ENCODE measurements around the gene BTBD17. TPM values are rescaled to one million over a fixed set of nuclear protein-coding genes. Genes with fewer than 3 reads are reported as not detected.
A peak's percentile ranks its signal among the peaks of the same experiment; 100 is the strongest.

The BTBD17 gene
- total and polyA plus RNA-seq, 12 donors, result 0.10 to 1.1 (median 0.46) TPM; not detected in 4

- Histone ChIP-seq H3K9me3 (replicated peaks in 1 of 3) (no peaks in the 10 kb centered on the region), H3K36me3 (replicated peaks in 1 of 2) (no peaks in the 10 kb centered on the region), H3K4me1 (replicated peaks in 1 of 2) (peaks cover 4 to 16% of the 10 kb centered on the region in 2 donors), H3K4me3 (peak overlapping the region in 2 of 4 donors; percentile 13 to 57), H3K27me3 (peaks cover 16% of the 10 kb centered on the region), H3K27ac (no peak overlapping the region)
- intact Hi-C loops (cut with DNase I), result no loop called here
- 30 to 43% (median 32%) methylated on average over 8 to 10 of the region's 10 CpGs for WGBS, 4 donors
- DNase-seq, result no peak
- TF ChIP-seq, protein P1, sequence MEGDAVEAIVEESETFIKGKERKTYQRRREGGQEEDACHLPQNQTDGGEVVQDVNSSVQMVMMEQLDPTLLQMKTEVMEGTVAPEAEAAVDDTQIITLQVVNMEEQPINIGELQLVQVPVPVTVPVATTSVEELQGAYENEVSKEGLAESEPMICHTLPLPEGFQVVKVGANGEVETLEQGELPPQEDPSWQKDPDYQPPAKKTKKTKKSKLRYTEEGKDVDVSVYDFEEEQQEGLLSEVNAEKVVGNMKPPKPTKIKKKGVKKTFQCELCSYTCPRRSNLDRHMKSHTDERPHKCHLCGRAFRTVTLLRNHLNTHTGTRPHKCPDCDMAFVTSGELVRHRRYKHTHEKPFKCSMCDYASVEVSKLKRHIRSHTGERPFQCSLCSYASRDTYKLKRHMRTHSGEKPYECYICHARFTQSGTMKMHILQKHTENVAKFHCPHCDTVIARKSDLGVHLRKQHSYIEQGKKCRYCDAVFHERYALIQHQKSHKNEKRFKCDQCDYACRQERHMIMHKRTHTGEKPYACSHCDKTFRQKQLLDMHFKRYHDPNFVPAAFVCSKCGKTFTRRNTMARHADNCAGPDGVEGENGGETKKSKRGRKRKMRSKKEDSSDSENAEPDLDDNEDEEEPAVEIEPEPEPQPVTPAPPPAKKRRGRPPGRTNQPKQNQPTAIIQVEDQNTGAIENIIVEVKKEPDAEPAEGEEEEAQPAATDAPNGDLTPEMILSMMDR (IDR thresholded peaks at IDR 0.05), result no peak
Measured at GRCh38 chr17:74326506-74326905, 35.2 kb downstream of the BTBD17 start.

DNA sequence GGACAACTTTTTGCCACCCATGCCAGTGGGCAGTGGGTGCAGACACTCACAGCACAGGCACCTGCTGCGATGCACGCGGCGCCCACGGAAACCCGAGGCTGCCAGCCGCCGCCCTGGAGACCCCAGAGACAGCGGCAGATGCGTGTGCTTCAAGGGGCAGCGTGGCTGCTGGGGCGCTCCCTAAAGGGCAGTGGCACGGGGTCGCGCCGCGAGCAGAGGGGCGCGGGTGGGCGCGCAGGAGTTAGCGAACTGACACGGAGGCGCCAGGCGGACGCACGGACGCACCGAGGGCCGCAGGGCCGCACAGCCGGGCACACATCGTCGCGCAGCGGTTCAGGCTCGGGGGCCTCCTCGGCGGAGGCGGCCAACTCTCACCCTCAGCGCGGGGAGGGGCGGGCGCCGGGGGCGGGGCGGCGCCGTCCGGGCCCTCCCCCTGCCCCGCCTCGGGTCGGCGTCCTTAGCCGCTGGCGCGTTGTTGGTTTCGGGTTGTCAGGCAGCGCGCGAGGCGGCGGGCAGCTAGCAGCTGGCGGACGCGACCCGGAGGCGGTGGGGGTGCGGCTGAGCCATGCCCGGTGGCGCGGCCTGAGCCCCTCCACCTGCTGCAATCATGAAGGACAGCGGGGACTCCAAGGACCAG lies 35.8 kb downstream of the BTBD17 start, which contains the start of gene KIF19:
TSS of gene KIF19 (plus strand) at position 484 of the 637 bp plus-strand sequence. CDS start at position 608, 124 bp downstream.
- DNase-seq, result peak in 4 of 7 donors; percentile 15 to 53 (median 36)
- Histone ChIP-seq H3K27me3 (peaks cover 16% of the 10 kb centered on the region), H3K27ac (no peak within 1 kb of the TSS), H3K9me3 (replicated peaks in 1 of 3) (no peaks in the 10 kb centered on the region), H3K36me3 (replicated peaks in 1 of 2) (no peaks in the 10 kb centered on the region), H3K4me3 (peak within 1 kb of the TSS in 2 of 4 donors; percentile 13 to 57), H3K4me1 (replicated peaks in 1 of 2) (peaks cover 4 to 16% of the 10 kb centered on the region in 2 donors)
- TF ChIP-seq, protein P1 (IDR thresholded peaks at IDR 0.05), result no peak
- TF ChIP-seq POLR2A (IDR thresholded peaks at IDR 0.05), result no peak
- intact Hi-C loops (cut with DNase I), result no loop called here
- 0 to 80% (median 5%) methylated on average over 4 to 73 of the region's 73 CpGs for whole genome bisulfite sequencing, 4 donors

DNA sequence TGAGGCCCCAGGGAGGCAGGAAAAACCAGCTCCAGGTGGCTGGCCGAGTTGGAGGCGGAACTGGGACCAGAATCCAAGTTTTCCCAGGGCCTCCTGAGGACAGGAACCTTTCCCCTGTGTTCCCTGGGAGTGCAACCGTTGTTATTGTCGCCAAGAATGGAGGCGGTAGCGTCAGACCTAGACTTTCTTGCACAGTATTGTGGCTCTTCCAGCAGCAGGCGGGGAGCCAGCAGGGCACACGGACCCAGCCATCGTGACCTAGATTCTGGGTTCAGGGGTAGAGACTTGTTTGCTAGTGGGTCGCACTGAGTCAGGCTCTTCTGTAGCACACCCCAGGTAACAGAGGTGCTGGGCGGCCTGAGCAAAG lies 36.3 kb downstream of the BTBD17 start:
- Histone ChIP-seq H3K36me3 (replicated peaks in 1 of 2) (no peaks in the 10 kb centered on the region), H3K27ac (no peak overlapping the region), H3K9me3 (replicated peaks in 1 of 3) (no peaks in the 10 kb centered on the region), H3K27me3 (peaks cover 16% of the 10 kb centered on the region), H3K4me3 (peak overlapping the region in 1 of 4 donors; percentile 57), H3K4me1 (replicated peaks in 1 of 2) (peaks cover 4 to 16% of the 10 kb centered on the region in 2 donors)
- DNase-seq, result peak in 1 of 7 donors; percentile 26
- TF ChIP-seq, protein P1 (IDR thresholded peaks at IDR 0.05), result no peak
- no peak for TF ChIP-seq POLR2A (IDR thresholded peaks at IDR 0.05)
- WGBS, 4 donors, result 15 to 40% (median 33%) methylated on average over 4 to 11 of the region's 11 CpGs
- intact Hi-C loops (cut with DNase I), result no loop called here

DNA sequence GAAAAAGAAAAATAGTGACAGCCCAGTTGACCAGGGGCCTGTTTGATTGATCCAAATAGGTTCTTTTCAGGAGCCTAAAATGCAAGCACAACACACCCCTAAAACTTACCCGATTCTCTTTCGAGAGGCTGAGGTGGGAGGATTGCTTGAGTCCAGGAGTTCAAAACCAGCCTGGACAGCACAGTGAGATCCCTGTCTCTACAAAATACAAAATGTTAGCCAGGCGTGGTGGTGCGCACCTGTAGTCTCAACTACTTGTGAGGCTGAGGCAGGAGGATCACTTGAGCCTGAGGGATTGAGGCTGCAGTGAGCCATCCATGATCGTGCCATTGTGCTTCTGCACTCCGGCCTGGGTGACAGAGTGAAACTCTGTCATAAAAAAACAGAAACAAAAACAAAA lies 37.1 kb downstream of the BTBD17 start:
- intact Hi-C loops (cut with DNase I), result no loop called here
- Histone ChIP-seq H3K9me3 (replicated peaks in 1 of 3) (no peaks in the 10 kb centered on the region), H3K4me1 (replicated peaks in 1 of 2) (peaks cover 4 to 16% of the 10 kb centered on the region in 2 donors), H3K4me3 (no peak overlapping the region), H3K27me3 (peaks cover 16% of the 10 kb centered on the region), H3K36me3 (replicated peaks in 1 of 2) (no peaks in the 10 kb centered on the region), H3K27ac (no peak overlapping the region)
- TF ChIP-seq, protein P1 (IDR thresholded peaks at IDR 0.05), result no peak
- TF ChIP-seq POLR2A (IDR thresholded peaks at IDR 0.05), result no peak
- DNase-seq, result no peak
- WGBS, 4 donors, result 79 to 91% (median 83%) methylated on average over 6 of the region's 6 CpGs

All from adrenal gland (tissue), 12 donors.